SIG-M5 (cell line): ENCODE results near the gene ZNF248.

ENCODE experiments used
- DNase-seq: peaks from one replicate; lab custom pipeline; 2025; lab: John Stamatoyannopoulos, UW

ZNF248 gene

GRCh38 chr10:37821237-37821636 lies 36.2 kb downstream of the ZNF248 start:
- DNase-seq = no peak

DNA sequence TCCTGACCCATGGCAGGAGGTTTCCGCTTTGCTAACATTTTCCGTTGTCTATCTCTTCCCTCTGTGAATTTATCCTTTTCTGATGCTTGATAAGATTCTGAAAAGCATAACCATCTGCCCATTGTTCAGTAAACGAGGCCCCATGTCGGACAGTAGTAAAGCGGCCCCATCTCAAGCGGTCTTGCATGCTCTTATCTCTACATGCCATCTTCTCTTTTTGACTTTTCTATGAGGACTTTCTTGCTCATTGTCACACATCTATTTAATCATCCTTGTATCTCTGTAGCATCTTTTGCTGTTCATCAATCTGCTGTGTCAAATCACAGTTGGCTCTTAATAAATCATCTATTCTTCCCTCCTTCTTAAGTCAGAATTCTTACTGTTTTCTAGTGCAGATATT lies 37.6 kb downstream of the ZNF248 start:
- no peak for DNase-seq

GRCh38 chr10:37816290-37816689 lies 41.1 kb downstream of the ZNF248 start:
- no peak for DNase-seq

DNA sequence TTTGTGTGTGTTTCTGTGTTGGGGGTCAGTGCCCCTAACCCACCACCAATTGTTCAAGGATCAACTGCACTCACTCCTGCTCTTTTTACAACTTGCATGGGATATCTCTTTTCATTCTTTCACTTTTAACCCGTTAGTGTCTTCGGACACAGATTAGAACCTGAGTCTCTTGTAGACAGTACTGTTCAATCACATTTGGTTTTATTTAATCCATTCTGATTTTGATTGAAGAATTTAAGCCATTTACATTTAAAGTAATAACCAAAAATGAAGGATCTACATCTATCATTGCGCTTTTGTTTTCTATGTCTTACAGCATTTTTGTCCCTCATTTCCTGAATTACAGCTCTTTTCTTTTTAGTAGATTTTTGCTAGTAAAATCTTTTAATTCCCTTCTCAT lies 43.6 kb downstream of the ZNF248 start:
- no peak for DNase-seq

DNA sequence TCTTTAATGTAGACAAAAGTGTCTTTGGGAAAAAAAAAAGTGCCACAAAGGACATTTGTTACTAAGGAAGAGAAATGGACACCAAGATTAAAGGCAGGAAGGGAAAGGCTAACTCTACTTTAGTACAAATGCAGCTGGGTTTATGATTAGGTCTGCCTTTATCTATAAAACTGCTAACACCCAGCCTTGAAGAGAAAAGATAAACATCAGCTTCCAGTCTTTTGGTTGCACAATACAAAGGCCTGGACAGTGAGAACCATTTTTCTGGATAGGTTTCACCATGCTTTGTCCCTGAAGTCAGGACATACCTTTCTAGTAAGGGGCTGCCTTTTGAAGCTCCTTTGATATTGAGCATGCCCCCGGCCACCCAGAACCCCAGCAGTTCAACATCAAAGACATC lies 45.1 kb downstream of the ZNF248 start:
- DNase-seq = no peak

DNA sequence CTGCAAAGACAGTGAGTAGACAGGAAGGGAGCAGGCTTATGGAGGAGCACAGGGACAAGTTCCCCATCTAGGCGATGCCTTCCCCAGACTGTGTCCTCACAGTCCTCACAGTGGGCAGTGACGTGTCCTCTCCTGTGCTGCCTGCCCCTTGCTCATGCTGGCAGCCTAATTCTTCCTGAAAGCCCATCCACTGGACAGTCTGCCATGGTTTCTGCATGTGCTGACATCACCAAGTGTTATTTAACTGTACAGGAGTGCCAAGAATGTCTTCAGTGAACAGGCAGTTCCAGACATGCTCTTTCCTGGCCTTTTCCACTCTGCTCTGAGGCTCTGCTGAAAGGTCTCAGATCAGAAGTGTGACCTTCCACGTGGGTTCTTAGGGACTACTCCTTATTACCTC lies 54.1 kb downstream of the ZNF248 start:
- no peak for DNase-seq

- no peak for DNase-seq
Observed at GRCh38 chr10:37801557-37801956, 55.9 kb downstream of the ZNF248 start.

DNA sequence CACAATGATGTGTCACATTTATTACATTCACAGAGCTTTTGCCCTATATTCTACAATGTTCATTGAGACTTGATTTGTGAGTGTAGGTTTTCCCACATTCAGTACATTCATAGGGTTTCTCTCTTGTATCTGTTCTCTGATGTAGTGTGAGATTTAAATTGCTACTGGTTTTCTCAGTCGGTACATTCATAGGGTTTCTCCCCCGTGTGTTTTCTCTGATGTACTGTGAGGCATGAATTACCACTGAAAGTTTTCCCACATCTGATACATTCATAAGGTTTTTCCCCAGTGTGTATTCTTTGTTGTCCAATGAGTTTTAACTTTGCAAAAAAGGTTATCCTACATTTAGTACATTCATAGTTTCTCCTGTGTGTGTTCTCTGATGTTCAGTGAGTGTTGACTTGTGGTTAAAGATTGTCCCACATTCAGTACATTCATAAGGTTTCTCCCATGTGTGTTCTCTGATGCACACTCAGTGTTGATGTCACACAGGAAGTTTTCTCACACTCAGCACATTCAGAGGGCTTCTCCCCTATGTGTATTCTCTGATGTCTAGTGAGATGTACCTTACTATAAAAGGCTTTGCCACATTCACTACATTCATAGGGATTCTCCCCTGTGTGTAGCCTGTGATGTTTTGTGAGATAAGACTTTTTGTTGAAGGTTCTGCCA lies 63.0 kb downstream of the ZNF248 start:
- DNase-seq = no peak

GRCh38 chr10:37789590-37789989 lies 67.8 kb downstream of the ZNF248 start:
- no peak for DNase-seq

DNA sequence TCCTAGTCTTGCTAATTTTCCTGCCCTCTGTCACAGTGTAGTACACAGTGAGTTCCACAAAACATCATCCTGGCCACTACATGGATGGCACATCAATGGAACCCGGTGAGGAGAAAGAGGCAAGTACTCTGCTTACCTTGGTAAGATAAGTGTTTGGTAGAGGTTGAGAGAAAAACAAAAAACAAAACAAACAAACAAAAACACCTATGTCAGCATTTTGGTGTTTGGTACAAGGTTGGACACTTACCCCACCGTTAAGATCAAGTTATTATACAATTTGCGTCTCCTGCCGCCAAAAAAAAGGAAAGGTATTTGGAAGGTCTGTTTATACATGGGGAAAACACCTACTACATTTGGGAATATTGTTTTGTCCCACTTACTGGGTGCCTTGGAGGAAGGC lies 72.7 kb downstream of the ZNF248 start:
- no peak for DNase-seq

DNA sequence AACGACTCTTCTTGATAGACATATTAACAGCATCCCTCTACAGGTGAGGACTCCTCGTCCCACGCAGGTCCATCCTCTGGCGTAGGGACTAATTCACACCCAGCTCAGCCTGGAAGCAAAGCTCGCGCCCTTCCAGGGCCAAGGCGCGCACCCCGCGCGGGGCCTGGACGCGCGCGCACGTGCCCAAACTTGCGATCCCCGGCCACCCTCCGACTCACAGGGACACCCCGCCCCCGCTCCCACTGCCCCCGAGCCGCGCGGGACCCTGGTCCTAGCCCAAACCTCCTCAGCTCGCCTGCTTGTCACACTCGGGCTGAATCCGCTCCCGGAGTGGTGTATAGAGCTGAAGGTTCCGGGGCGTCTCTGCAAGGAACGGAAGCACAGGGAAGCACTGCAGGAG lies 76.9 kb downstream of the ZNF248 start:
- no peak for DNase-seq

- no peak for DNase-seq
Observed at GRCh38 chr10:37777056-37777455, 80.4 kb downstream of the ZNF248 start.

DNA sequence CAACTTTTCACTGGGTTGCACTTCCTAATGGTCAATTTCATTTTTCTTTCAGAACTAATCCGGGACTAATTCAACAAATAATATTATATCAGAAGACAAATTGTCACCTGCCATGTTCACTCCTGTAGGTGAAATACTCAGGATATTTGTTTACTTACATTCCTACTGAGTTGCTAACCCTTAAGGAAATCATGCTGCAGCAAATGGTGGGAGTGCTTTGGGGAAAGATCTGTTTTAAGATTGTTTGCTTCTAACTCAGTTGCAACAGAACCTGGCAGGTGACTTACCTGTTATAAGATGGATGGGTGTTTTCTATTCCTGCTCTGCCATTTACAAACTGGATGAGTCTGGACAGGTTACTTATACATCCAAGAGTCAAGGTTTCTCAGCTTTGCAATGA lies 81.8 kb downstream of the ZNF248 start:
- DNase-seq = no peak

- no peak for DNase-seq
Observed at GRCh38 chr10:37774351-37774750, 83.1 kb downstream of the ZNF248 start.

GRCh38 chr10:37765216-37765615 lies 92.2 kb downstream of the ZNF248 start:
- DNase-seq = no peak

GRCh38 chr10:37763132-37763531 lies 94.3 kb downstream of the ZNF248 start:
- no peak for DNase-seq

GRCh38 chr10:37762287-37762686 lies 95.1 kb downstream of the ZNF248 start:
- no peak for DNase-seq

DNA sequence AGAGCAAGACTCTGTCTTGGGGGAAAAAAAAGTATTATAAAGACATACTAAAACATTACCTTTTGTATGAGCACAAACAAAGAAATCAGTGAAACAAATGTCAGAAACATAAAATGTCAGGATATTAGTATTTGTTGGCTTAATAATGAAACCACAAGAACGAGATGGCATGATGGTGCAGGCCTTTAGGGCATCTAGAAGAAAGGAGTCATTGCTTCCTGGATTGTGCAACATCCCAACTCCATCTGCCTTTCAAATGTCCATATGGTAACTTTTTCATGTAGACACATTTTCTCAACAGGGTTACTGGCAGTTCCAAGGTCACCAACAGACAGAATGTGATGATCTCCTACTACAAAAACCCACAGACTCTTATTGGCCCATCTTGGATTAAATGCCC lies 96.6 kb downstream of the ZNF248 start:
- DNase-seq = no peak

DNA sequence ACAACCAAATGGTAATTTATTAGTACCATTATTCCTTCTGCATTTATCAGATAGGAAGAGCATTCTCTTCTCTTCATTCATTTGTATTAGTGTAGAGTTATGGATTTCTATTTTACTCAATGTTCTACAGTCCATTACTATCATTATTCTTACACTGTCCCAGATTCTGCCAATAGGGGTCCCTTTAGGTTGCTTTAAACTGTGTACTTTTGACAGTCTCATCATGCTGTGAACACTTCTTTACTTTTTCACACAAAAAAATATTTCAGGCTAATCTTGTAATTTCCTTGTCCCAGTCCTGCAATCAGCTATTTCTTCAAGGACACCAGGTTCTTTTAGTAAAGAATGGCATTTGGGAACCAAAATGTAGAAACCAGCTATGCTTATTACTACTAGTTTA lies 99.3 kb downstream of the ZNF248 start:
- no peak for DNase-seq

DNA sequence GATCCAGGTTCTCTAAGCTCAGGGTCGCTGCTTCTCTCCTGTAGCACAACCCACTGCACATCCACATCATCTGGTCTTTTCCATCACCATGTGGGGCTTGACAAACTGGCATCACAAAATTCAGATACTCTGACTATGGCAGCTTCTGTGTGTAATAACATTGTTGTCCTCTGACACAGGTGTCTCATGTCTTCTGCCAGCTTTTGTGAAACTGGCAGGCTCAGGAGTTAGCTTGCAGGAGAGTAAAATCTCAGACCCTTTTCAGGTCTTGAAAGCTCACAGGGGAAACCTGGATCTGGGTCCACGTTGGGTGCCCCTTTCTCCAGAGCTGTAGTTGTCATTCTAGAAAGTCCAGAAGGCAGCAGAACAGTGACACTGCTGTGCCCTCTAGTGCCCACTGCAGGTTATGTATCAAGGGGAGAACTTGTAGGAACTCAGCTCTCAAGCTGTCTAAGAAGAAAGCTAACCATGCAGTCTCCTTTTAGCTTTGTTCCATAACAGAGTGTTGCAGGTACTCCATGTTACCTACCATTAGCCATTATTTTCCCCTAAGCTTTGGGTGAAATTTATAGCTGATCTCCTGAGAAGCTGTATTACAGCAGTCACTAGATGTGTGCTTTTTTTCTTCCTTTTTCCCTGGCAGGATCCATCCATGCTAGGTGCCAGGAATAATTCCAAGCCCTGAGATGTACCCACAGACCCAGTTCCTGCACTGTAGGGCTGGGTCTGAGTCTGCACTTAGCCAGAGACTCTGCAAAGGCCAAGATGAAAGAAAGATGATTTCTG lies 102.7 kb downstream of the ZNF248 start:
- DNase-seq = no peak

- no peak for DNase-seq
Observed at GRCh38 chr10:37752334-37752875, 105.0 kb downstream of the ZNF248 start.

GRCh38 chr10:37748170-37748569 lies 109.2 kb downstream of the ZNF248 start:
- DNase-seq = no peak

DNA sequence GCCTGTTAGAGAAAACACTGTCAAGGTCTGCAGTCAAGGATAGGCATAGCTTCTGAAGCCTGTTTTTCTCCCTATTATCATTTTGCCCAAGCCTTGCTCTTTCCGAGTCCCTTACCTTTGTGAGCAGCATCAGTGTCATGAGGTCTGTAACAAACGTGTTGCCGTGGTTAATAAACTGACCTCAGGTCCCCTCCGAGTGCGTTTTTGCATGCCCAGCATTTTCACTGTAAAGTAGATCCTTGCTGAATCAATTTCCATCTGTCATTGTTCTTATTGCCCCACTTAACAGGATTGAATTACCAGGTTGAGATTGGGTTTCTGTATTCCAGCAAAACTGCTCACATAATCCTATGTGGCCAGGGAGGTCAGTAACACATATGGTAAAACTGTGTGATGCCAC lies 110.3 kb downstream of the ZNF248 start:
- no peak for DNase-seq

GRCh38 chr10:37741831-37742230 lies 115.6 kb downstream of the ZNF248 start:
- no peak for DNase-seq
